Measurements from ENCODE around the gene AUTS2.

Gene AUTS2

GRCh38 chr7:69757528-69757927, 159.3 kb downstream of the AUTS2 start:
- H3K27me3 ChIP-seq (ENCODE audit: insufficient read depth, poor library complexity, severe bottlenecking): no peaks in the 10 kb centered on the region
- no peak overlapping the region for H3K27ac ChIP-seq (ENCODE audit: poor library complexity, severe bottlenecking)
- no peak overlapping the region for H3K4me3 ChIP-seq (ENCODE audit: severe bottlenecking)
- H3K36me3 ChIP-seq (ENCODE audit: low read depth): no peaks in the 10 kb centered on the region
- no peaks in the 10 kb centered on the region for H3K9me3 ChIP-seq (ENCODE audit: severe bottlenecking)
- DNase-seq (ENCODE audit: low spot score): no peak
- ATAC-seq (ENCODE audit: low read depth): no peak
- TF ChIP-seq CTCF (IDR thresholded peaks at IDR 0.05; ENCODE audit: poor library complexity, severe bottlenecking): no peak
- no peaks in the 10 kb centered on the region for H3K4me1 ChIP-seq (ENCODE audit: insufficient read depth, poor library complexity, severe bottlenecking)

- Histone ChIP-seq H3K27me3 (ENCODE audit: insufficient read depth, poor library complexity, severe bottlenecking) (no peaks in the 10 kb centered on the region), H3K4me3 (ENCODE audit: severe bottlenecking) (no peak overlapping the region), H3K27ac (ENCODE audit: poor library complexity, severe bottlenecking) (no peak overlapping the region), H3K4me1 (ENCODE audit: insufficient read depth, poor library complexity, severe bottlenecking) (no peaks in the 10 kb centered on the region), H3K36me3 (ENCODE audit: low read depth) (no peaks in the 10 kb centered on the region), H3K9me3 (ENCODE audit: severe bottlenecking) (no peaks in the 10 kb centered on the region)
- DNase-seq (ENCODE audit: low spot score): no peak
- ATAC-seq (ENCODE audit: low read depth): no peak
- TF ChIP-seq CTCF (IDR thresholded peaks at IDR 0.05; ENCODE audit: poor library complexity, severe bottlenecking): no peak
Observed at GRCh38 chr7:69757981-69758430, 159.7 kb downstream of the AUTS2 start.

- H3K4me1 ChIP-seq (ENCODE audit: insufficient read depth, poor library complexity, severe bottlenecking): no peaks in the 10 kb centered on the region
- no peak overlapping the region for H3K27ac ChIP-seq (ENCODE audit: poor library complexity, severe bottlenecking)
- ATAC-seq (ENCODE audit: low read depth) (no peak), DNase-seq (ENCODE audit: low spot score) (no peak)
- no peak for TF ChIP-seq CTCF (IDR thresholded peaks at IDR 0.05; ENCODE audit: poor library complexity, severe bottlenecking)
- no peaks in the 10 kb centered on the region for H3K9me3 ChIP-seq (ENCODE audit: severe bottlenecking)
- no peaks in the 10 kb centered on the region for H3K27me3 ChIP-seq (ENCODE audit: insufficient read depth, poor library complexity, severe bottlenecking)
- no peaks in the 10 kb centered on the region for H3K36me3 ChIP-seq (ENCODE audit: low read depth)
- H3K4me3 ChIP-seq (ENCODE audit: severe bottlenecking): no peak overlapping the region
Observed at GRCh38 chr7:69759373-69759772, 161.1 kb downstream of the AUTS2 start.

DNA sequence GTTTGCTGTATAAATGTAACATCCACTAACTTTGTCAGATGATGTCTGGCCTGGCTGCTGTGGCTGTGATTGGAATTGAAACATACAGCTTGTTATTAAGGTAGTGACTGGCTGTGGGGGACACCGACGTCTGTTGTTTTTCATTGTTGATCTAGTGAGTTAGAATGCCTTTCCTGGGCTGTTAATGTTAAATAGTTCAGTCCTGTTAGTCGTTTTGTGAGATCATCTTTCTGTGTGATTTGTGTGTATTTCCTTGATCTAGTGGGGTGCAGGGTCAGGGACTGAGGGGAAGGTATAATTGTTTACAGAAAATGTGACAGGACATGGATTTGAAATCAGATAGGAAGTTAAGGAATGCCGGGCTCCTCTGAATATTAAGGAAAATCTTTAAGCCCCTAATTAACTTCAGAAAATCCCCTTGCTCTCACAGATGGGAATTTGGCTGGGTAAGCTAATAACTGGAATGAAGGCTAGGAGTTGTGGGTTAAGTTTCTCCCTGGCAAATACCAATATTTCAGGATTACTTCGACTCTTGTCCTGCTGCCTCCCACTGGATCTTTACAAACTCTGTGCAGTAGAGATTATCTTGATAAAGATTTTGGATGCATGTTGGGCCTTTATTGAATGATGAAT, 163.1 kb downstream of the AUTS2 start:
- DNase-seq (ENCODE audit: low spot score): no peak
- H3K9me3 ChIP-seq (ENCODE audit: severe bottlenecking): no peaks in the 10 kb centered on the region
- no peaks in the 10 kb centered on the region for H3K4me1 ChIP-seq (ENCODE audit: insufficient read depth, poor library complexity, severe bottlenecking)
- TF ChIP-seq CTCF (IDR thresholded peaks at IDR 0.05; ENCODE audit: poor library complexity, severe bottlenecking): no peak
- H3K4me3 ChIP-seq (ENCODE audit: severe bottlenecking): no peak overlapping the region
- ATAC-seq (ENCODE audit: low read depth): no peak
- H3K27ac ChIP-seq (ENCODE audit: poor library complexity, severe bottlenecking): no peak overlapping the region
- no peaks in the 10 kb centered on the region for H3K36me3 ChIP-seq (ENCODE audit: low read depth)
- H3K27me3 ChIP-seq (ENCODE audit: insufficient read depth, poor library complexity, severe bottlenecking): no peaks in the 10 kb centered on the region

GRCh38 chr7:69762821-69763352, 164.6 kb downstream of the AUTS2 start:
- no peaks in the 10 kb centered on the region for H3K9me3 ChIP-seq (ENCODE audit: severe bottlenecking)
- H3K27ac ChIP-seq (ENCODE audit: poor library complexity, severe bottlenecking): no peak overlapping the region
- no peak for TF ChIP-seq CTCF (IDR thresholded peaks at IDR 0.05; ENCODE audit: poor library complexity, severe bottlenecking)
- H3K4me3 ChIP-seq (ENCODE audit: severe bottlenecking): no peak overlapping the region
- DNase-seq (ENCODE audit: low spot score) (no peak), ATAC-seq (ENCODE audit: low read depth) (no peak)
- no peaks in the 10 kb centered on the region for H3K36me3 ChIP-seq (ENCODE audit: low read depth)
- H3K4me1 ChIP-seq (ENCODE audit: insufficient read depth, poor library complexity, severe bottlenecking): no peaks in the 10 kb centered on the region
- H3K27me3 ChIP-seq (ENCODE audit: insufficient read depth, poor library complexity, severe bottlenecking): no peaks in the 10 kb centered on the region
